Adrenal gland (tissue), 5 donors: ENCODE measurements around the gene PALB2.

ENCODE experiments used
- CTCF ChIP-seq, 6 experiments: fragments of 450-650 bp in 4 of 6; fragments of 200-600 bp in 2 of 6; sonication (generic) in 1 of 6; IDR thresholded peaks; 1 replicate in 5 of 6; 2 replicates in 1 of 6; pipeline versions ENCODE4 v1.5.1 to v1.8.0; 2016 to 2021; ENCODE audit warnings: antibody characterized with exemption in 6 of 6, mild to moderate bottlenecking in 2 of 6, moderate library complexity in 1 of 6
- POLR2A ChIP-seq, 2 donors: fragments of 450-650 bp; IDR thresholded peaks; one replicate each; pipeline ENCODE4 v1.6.1; 2017; ENCODE audit warnings: antibody characterized with exemption in 2 of 2, mild to moderate bottlenecking in 2 of 2, moderate library complexity in 1 of 2
- donor health status: DM: no; HTN: no; CAD: no.

GRCh38 chr16:23562505-23562904 is 78.6 kb downstream of the PALB2 start:
- TF ChIP-seq CTCF (IDR thresholded peaks at IDR 0.05): no peak
- TF ChIP-seq POLR2A (IDR thresholded peaks at IDR 0.05): no peak
